NCI-H2107 treated with DMSO at 0.1 percent for 48 hours (cell line): Measurements from ENCODE around the gene NUTM2B.
"Not testable (repeated sequence)": the region's sequence is repeated elsewhere in the genome, so short reads cannot be mapped to it uniquely, and the experiment has no call there.

Experiments
- DNase-seq: peaks from one replicate; lab custom pipeline; 2025; ENCODE audit not compliant: unreplicated experiment; lab: John Stamatoyannopoulos, UW

The NUTM2B gene, protein sequence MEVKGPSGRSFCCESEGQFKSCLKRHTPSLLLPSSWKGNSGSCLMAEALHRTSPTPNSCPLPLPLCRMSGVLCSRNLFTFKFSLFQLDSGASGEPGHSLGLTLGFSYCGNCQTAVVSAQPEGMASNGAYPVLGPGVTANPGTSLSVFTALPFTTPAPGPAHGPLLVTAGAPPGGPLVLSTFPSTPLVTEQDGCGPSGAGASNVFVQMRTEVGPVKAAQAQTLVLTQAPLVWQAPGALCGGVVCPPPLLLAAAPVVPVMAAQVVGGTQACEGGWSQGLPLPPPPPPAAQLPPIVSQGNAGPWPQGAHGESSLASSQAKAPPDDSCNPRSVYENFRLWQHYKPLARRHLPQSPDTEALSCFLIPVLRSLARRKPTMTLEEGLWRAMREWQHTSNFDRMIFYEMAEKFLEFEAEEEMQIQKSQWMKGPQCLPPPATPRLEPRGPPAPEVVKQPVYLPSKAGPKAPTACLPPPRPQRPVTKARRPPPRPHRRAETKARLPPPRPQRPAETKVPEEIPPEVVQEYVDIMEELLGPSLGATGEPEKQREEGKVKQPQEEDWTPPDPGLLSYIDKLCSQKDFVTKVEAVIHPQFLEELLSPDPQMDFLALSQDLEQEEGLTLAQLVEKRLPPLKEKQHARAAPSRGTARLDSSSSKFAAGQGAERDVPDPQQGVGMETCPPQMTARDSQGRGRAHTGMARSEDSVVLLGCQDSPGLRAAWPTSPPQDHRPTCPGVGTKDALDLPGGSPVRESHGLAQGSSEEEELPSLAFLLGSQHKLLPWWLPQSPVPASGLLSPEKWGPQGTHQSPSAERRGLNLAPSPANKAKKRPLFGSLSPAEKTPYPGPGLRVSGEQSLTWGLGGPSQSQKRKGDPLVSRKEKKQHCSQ

DNA sequence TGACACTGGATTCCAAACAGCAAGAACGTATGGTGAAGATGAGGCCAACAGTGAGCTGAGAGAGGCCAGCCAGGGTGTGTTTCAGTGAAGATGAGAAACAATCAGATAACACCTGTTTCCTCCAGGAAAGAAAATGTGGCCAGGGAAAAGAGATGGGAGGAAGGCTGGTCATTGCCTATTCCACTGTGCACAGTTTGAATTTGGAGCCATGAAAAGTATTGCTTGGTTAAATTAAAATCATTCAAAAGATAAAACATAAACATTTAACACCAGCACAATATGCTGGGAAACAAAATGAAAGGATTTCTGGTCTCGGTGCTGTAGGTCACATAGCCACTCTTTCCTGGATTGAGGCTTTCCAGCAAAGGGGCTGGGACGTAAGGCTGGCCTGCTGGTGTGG, at the start of gene NUTM2B:
Gene NUTM2B (plus strand): TSS at position 301 of the 400 bp plus-strand sequence. CDS start 383 bp downstream, outside the sequence.
- DNase-seq, result not testable (repeated sequence)

DNA sequence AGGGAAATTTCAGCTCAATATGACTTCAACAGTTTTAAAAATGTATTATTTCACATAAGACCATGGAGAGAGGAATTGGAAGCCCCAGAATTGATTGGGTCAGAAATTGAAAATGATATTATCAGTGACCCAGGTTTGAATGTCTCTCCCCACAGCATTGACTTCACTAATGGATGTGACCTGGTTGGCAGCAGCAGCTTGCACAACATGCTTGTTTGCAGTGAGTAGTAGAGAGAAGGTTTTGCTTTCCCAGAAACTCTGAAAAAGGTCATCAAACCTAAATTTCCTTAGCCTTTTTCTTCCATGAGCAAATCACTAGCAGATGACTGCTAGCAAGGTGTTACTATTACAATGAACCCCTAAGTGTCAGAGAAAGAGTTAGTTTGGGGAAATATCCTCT, 39.7 kb upstream of the NUTM2B start:
- DNase-seq, result not testable (repeated sequence)

DNA sequence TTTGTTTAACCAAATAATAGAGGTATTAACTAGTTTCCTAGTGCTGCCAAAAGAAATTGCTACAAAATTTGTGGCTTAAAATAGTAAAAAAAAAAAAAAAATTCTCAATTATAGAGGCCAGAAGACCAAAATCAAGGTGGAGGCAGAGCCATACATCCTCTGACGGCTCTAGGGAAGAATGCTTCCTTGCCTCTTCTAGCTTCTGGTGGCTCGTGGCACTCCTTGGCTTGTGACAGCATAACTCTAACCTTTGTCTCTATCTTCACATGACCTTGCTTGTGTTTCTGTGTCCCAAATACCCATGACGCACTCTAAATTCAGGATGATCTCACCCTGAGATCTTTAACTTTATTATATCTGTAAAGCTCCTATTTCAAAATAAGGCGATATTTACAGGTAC, 38.3 kb upstream of the NUTM2B start:
- DNase-seq, result not testable (repeated sequence)

DNA sequence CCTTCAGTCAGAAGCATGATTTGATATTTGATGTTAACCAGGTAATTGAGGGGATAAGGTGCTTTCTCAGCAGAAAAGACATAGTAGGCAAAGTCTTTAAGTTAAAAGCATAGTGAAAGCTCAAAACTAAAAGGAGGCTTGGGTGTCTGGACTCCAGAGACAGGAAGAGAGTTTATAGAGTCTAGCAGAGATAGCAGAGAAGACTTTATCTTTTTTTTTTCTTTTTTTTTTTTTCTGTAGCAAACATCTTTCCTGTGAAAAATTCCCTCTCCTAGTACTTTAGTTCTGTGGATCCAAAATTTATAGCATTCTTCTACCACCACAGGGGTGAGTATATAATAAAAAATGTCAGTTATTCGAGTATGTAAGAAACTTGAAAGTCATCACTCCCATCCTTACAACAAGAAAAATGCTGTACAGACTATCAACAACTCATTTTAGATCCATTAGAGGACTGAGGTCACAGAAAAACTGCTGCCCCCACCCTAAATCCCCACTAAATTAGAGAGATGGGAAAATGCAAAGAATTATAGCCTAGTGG, 33.7 kb upstream of the NUTM2B start:
- not testable (repeated sequence) for DNase-seq

DNA sequence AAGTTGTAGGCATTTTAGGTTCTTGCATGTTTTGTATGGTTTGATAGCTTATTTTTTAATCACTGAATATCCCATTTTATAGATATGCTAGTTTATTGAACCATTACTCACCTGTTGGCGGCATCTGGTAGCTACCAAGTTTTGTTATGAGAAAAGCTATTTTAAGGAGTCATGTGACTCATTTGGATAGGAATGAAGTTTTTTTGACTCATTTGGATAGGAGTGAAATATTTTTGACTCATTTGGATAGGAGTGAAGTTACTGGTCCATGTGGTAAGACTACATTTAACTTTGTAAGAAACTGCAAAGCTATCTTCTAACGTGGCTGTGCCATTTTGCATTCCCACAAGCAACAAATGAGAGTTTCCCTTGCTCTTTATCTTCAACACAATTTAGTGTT, 28.1 kb upstream of the NUTM2B start:
- not testable (repeated sequence) for DNase-seq

DNA sequence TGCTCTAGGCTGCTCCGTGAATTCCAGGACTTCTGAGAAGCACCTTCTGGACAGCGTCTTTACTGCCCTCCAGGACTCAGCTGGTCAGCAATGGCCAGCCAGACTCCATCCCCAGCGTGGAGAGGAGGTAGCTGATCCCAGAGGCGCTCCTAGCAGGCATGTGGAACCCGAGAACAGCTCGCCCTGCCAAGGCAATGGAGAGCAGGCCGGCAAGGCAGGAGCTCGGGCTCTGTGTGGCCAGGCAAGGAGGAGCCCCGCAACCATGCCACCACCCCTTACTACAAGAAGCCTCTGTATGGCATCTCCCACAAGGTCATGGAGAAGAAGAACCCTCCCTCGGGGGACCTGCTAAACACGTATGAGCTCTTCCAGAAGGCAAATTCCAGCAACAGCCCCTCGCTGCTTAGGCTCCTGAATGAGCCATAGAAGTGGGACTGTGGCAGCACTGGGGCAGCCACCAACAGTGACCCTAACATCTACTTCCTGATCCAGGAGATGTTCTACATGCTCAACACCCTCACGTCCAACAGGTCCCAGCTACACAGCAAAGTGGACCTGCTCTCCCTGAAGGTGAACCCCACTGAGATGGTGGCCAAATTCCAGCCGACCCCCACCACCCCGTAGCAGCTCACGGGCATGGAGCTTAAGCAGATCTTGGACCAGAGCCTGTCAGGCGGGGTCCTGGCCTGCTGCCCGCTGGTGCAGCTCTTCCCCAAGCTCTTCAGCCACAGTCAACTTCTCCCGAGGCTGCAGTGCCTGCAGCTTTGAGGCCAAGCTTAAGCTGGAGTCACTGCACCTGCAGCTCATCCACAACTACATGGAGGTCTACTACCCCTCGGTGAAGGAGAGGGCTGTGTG, 19.8 kb upstream of the NUTM2B start:
- DNase-seq, result not testable (repeated sequence)

DNA sequence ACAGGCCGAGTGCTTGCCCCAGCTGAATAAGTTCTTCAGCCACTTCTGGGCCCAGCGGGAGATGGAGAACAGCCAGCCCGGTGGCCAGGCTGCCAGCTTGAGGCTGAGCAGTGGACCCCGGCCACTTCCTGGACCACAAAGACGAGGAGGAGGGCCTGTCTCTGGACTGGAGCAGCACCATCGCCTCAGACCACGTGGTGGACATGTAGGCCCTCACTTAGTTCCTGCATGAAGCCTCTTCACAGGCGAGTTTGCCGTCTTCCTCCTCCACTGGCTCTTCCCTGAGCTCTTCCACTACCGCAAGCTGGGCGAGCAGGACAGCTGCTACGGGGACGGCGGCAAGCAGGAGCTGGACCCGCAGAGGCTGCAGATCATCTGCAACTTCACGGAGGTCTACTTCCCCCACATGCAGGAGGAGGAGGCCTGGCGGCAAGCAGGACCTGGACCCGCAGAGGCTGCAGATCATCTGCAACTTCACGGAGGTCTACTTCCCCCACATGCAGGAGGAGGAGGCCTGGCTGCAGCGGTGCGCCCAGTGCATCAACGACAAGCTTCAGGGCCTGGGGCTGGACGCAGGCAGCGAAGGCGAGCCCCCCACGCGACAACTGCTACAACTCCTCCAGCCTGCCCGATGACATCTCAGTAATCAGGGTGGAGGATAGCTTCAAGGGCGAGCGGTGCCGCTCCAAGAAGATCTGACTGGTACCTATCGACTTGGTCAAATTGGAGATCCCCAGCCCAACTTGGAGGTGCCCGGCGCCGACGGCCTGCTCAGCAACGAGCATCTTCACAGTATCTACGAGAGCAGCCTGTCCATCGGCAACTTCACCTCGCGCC, 18.9 kb upstream of the NUTM2B start:
- not testable (repeated sequence) for DNase-seq

DNA sequence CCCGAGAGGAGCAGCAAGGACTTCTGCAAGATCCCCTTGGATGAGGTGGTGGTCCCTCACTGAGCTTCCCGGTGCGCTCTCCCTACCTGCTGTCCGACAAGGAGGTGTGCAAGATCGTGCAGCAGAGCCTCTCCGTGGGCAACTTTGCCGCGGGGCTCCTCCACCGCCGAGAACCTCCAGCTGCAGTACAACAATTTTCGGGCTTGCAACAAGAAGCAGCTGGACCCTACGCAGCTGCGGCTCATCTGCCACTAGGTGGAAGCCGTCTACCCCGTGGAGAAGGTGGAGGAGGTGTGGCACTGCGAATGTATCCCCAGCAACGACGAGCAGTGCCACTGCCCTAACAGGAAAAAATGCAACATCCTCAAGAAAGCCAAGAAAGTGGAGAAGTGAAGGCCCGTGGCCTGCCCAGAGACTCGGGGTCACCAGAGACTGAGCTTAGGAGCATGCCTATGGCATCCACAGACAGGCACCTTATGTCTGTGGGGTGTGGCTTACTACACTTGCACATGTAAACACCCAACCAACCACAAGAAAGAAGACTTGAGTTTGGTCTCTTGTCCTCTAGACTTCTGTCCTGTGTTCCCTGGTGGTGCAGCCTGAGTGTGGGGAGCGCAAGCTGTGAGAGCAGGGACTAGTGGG, 17.9 kb upstream of the NUTM2B start:
- DNase-seq, result not testable (repeated sequence)

DNA sequence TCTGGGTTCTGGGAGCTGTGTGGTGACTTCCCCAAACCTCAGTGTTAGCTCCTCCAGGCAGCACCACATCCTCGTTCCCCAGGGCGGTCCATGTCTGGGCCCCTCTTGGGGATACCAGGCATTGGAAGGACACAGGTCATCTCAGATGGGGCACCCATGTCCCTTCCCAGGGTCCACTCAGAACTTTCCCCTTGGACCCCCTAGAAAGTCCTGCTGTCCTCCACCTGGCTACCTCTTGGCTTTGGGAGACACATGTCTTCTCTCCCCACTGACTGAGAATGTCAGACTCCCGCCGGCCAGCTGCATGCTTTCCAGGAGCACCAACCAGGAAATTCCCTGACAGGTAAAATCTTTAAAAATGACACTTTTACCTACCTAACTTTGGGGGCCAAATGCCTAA, 16.4 kb upstream of the NUTM2B start:
- not testable (repeated sequence) for DNase-seq

DNA sequence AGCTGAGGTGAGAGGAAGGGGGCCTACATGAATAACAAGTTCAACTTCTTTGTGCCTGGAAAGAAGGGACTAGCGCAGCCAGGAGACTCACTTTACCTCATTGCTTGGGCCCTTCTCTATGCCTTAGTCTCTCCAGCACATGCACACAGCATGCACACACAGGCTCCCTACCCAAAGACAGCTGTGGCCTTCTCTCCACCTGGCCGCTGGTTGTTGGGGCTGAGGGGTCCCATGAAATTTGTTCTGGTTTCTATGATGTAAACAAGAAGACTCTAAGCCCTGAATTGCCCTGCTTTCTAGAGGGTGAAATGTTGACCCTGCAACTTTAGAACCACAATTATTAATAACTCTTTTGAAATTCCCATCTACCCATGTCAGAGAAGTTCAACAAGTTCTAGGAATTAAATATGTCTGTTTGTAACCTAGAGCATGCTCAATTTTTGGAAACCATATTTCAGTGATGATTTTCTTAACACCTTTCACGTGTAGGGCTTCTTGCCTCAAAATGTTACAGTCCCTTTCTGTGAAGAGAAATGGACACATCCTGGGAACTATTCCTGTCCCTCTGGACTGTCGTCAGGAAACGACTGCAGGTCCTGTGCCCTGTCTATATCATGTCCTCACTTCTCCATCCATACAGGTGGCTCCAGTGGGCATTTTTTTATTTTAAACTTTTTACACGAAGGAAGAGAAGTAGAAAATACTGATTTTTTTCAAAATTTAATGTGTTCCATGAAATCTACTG, 15.4 kb upstream of the NUTM2B start:
- DNase-seq, result not testable (repeated sequence)

DNA sequence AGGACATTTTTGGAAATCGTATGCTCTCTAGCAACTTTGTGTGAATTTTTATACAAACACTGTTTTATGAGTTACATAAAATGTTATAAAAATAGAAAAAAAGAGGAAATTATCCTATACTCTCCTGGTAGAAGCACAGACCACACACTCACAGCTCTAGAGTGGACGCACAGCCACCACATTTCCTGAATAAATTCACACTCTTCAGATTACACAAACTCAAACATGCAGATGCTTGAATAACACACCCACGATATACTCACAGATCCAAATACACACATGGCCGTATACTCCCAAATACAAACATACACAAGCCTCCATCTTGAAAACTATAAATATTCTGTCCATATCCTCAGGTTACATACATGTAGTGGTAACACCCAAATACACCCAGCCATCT, 14.2 kb upstream of the NUTM2B start:
- not testable (repeated sequence) for DNase-seq

DNA sequence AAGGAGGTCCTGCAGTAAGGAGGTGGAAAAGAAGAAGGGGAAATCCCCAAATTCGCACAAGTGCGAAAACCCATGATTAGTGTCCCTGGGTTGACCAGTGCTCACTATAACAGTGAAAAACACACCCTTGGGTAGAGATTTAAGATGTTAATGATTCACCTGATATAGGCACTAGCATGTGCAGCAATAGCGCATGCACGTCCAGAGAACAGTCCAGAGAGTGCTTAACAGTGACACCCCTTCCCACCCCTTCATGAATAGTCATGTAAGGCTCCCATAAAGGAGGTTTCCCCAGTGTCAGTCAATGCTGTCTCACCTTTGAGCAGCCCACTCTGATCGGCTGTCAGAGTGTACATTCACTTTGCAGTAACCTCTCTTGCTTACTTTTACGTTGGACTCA, 6.4 kb upstream of the NUTM2B start:
- not testable (repeated sequence) for DNase-seq

DNA sequence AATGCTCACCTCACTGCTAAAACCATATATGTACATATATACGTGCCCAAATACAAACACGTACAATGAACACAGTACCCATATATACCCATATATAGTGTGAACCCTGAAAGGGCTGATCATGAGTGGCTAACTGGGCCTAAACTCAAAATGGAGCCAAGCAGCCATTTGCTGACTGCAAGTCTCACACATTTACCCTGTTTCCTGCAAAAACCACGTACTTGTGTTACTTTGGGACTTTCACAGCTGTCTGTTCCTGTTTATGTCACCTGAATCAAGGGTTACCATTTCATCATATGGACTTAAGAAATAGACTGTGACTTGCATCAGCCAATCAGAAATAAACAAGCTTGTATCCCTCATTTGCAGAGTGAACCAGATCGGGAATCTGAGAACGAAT, 5.9 kb upstream of the NUTM2B start:
- not testable (repeated sequence) for DNase-seq

DNA sequence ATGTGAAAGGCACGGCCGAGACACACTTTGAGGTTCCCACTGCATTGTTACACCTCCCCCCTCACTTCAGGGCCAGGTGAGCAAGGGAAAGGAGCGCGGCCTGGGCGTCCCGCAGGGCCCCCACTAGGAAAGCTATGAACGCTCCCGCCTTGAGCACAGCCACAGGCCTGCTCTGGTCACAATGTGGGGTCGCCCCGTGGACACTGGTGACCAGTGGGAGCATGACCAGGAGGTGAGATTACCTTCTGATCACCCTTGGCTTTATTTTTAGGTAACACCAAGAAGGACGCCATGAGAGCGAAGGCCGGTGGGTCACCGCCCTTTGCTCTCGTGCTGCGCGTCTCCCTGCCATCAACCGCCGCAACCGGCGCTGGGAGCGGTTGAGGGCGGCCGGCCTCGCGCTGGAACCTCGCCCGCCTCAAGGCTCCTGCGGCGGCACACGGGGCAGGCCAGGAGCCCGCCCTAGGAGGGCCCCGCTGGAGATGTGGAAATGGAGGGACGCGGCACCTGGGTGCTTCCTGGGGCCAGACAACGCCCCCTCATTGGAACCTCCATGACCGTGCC, 2.6 kb upstream of the NUTM2B start:
- not testable (repeated sequence) for DNase-seq

DNA sequence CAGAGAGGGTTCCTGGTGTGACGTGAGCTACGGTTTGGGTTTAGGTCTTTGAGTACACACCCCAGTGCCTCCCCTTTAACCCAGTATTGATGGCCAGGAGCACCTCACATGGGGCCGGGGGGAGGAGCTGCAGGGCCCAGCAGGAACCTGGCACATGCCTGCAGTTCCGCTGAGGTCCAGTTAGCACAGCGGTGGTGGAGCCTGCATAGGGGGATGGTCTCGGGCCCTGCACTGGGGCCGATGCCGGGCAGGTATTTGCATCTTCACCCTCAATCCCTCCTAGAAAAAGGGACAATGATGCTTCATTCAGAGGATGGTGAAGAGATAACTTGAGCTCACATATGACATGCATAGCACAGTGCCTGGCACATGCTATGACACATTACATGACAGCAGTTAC, 4.0 kb downstream of the NUTM2B start:
- DNase-seq, result not testable (repeated sequence)

DNA sequence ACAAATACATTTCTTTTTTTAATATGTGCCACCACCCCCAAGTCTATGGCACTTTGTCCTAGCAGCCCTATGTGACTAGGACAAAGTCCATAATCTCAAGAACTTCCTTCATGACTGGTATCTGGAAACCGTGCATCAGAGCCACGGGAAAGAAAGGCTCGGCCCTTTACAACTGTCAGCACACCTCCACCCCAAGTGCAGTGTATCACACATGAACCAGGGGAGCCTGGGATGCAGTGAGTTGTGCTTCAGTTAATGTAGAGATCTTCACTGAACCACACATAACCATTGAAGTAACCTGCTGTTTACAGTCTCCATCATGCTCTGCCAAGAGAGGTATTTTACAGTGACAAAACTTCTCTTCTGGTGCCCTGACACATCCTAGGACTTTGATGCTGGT, 11.9 kb downstream of the NUTM2B start:
- DNase-seq, result not testable (repeated sequence)

DNA sequence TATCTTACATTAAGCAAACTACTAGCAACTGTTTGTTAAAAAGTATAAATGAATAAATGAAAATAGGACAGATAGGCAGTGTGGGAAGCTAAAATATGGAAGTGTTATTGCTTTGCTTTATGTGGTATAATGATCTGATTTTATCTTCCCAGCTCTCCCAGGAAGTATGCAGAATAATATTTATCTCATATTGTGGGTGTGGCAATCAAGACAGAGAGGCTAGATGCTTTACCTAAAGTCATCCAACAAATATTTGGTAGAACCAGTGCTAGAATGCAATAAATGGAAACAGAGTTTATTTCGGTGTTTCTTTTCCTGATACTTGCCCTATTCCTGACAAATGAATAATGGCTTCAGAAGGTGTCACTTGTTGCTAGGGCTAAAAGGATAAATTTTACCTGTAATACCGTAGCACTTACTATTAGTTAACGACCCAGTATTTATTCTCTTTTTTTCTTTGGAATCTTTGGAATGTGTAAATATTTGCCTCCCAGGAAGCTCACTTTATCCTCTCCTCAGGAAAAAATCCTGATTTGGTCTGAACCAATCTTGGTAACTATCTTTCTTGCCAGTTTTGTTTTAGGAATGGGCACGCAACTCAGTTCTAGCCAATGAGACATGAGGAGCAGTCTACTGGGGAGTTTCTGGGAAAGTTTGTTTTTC, 14.0 kb downstream of the NUTM2B start:
- not testable (repeated sequence) for DNase-seq

DNA sequence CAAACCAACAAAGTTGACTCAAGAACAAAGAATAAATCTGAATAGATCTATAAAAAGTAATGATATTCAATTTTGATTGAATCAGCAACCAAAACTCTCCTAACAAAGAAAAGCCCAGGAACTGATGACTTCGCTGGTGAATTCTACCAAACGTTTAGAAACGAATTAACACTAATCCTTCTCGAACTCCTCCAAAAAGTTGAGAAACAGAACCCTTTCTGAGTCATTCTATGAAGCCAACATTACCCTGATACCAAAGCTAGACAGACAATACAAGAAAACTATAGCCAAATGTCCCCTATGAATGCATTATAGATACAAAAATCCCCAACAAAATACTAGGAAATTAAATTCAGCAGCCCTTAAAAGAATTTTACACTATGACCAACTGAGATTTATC, 17.0 kb downstream of the NUTM2B start:
- DNase-seq, result not testable (repeated sequence)
